Esophagus muscularis mucosa (tissue), 4 donors: Measurements from ENCODE around the gene WAS. TPM values are rescaled to one million over a fixed set of nuclear protein-coding genes. Genes with fewer than 3 reads are reported as not detected.

Experiments used
- DNase-seq: peaks from one replicate; pipeline ENCODE4 v3.0.0-alpha.2; 2017; ENCODE audit errors: extremely low spot score
- H3K27ac ChIP-seq, 4 donors: fragments of 200-600 bp; sonication (generic); replicated peaks in 1 of 4; 1 replicate in 3 of 4; 2 replicates in 1 of 4; pipeline ENCODE4 v1.5.1; 2016 to 2019; ENCODE audit warnings: mild to moderate bottlenecking in 1 of 4
- H3K27me3 ChIP-seq, 4 donors: fragments of 200-600 bp; sonication (generic); one replicate each; pipeline versions ENCODE4 v1.5.1 to v1.6.0; 2016 to 2019
- H3K36me3 ChIP-seq, 4 donors: fragments of 200-600 bp; sonication (generic); one replicate each; pipeline ENCODE4 v1.5.1; 2016 to 2019
- H3K4me1 ChIP-seq, 4 donors: fragments of 200-600 bp; sonication (generic); one replicate each; pipeline ENCODE4 v1.5.1; 2016 to 2019
- H3K4me3 ChIP-seq, 4 donors: fragments of 200-600 bp; sonication (generic); 1 replicate in 2 of 4; 2 replicates in 2 of 4; pipeline ENCODE4 v1.5.1; 2016 to 2019; ENCODE audit warnings: mild to moderate bottlenecking in 4 of 4, moderate library complexity in 1 of 4
- H3K9me3 ChIP-seq, 4 donors: fragments of 200-600 bp; sonication (generic); 1 replicate in 3 of 4; 2 replicates in 1 of 4; pipeline ENCODE4 v1.5.1; 2016 to 2019
- CTCF ChIP-seq, 3 experiments: fragments of 200-600 bp in 2 of 3; fragments of 450-650 bp in 1 of 3; sonication (generic) in 2 of 3; IDR thresholded peaks; one replicate each; pipeline ENCODE4 v1.5.1; 2017 to 2019; ENCODE audit warnings: antibody characterized with exemption in 3 of 3, mild to moderate bottlenecking in 2 of 3, moderate library complexity in 1 of 3
- EP300 ChIP-seq: sonication (generic); formaldehyde crosslinking; IDR thresholded peaks from one replicate; pipeline ENCODE4 v1.6.1; 2017; ENCODE audit warnings: antibody characterized with exemption
- POLR2A ChIP-seq: fragments of 450-650 bp; IDR thresholded peaks from one replicate; pipeline ENCODE4 v1.6.1; 2017; ENCODE audit warnings: antibody characterized with exemption, moderate library complexity, mild to moderate bottlenecking, low read depth
- POLR2AphosphoS5 ChIP-seq, 2 donors: sonication (generic); formaldehyde crosslinking; IDR thresholded peaks; one replicate each; pipeline ENCODE4 v1.6.1; 2017; ENCODE audit warnings: antibody characterized with exemption in 2 of 2
- WGBS: methylation state at CpG from one replicate; pipeline ENCODE4 v1.1.5; 2018; 5-methylcytosine and 5-hydroxymethylcytosine counted together
- intact Hi-C: fragments of 100-400 bp; cut with DNase I; formaldehyde crosslinking; loops from one replicate; pipeline ENCODE4 v1.15.1; 2023
- total RNA-seq, 4 donors: library from RNA; depleted of rRNA; stranded (reverse); fragments of >200 nt; gene quantifications; one replicate each; pipeline versions ENCODE4 v1.1.0 to v1.2.1, GENCODE V29; 2016

Gene WAS
- total RNA-seq, 4 donors from 2014 or later = 3.2 to 9.9 (median 7.5) TPM

- TF ChIP-seq CTCF (IDR thresholded peaks at IDR 0.05) = no peak
- no peak for TF ChIP-seq EP300
- TF ChIP-seq POLR2AphosphoS5 (IDR thresholded peaks at IDR 0.05) = no peak
- TF ChIP-seq POLR2A = no peak
- intact Hi-C loops = no loop called here
- no peak for DNase-seq
- Histone ChIP-seq H3K36me3 (no peaks in the 10 kb centered on the region), H3K4me3 (no peak overlapping the region), H3K27ac (no peak overlapping the region), H3K27me3 (no peaks in the 10 kb centered on the region), H3K9me3 (no peaks in the 10 kb centered on the region), H3K4me1 (no peaks in the 10 kb centered on the region)
- 81% methylated on average over 2 of the region's 2 CpGs for WGBS
Measured at GRCh38 chrX:48713847-48714246, 30.2 kb downstream of the WAS start.

- TF ChIP-seq POLR2A (no peak), CTCF (IDR thresholded peaks at IDR 0.05) (no peak), EP300 (no peak), POLR2AphosphoS5 (IDR thresholded peaks at IDR 0.05) (no peak)
- Histone ChIP-seq H3K4me1 (no peaks in the 10 kb centered on the region), H3K36me3 (no peaks in the 10 kb centered on the region), H3K27me3 (no peaks in the 10 kb centered on the region), H3K4me3 (no peak overlapping the region), H3K9me3 (no peaks in the 10 kb centered on the region), H3K27ac (no peak overlapping the region)
- WGBS = 68% methylated on average over 5 of the region's 5 CpGs
- intact Hi-C loops = no loop called here
- no peak for DNase-seq
Measured at GRCh38 chrX:48714573-48714972, 31.0 kb downstream of the WAS start.

- intact Hi-C loops = no loop called here
- Histone ChIP-seq H3K27me3 (no peaks in the 10 kb centered on the region), H3K4me3 (no peak overlapping the region), H3K9me3 (no peaks in the 10 kb centered on the region), H3K36me3 (no peaks in the 10 kb centered on the region), H3K4me1 (no peaks in the 10 kb centered on the region), H3K27ac (no peak overlapping the region)
- TF ChIP-seq POLR2A = no peak
- TF ChIP-seq POLR2AphosphoS5 (IDR thresholded peaks at IDR 0.05) = no peak
- TF ChIP-seq CTCF (IDR thresholded peaks at IDR 0.05) = no peak
- TF ChIP-seq EP300 = no peak
- DNase-seq = no peak
- 40% methylated on average over 2 of the region's 2 CpGs for WGBS
Measured at GRCh38 chrX:48715072-48715471, 31.5 kb downstream of the WAS start.

GRCh38 chrX:48715876-48716502, 32.4 kb downstream of the WAS start:
- Histone ChIP-seq H3K27me3 (no peaks in the 10 kb centered on the region), H3K4me1 (no peaks in the 10 kb centered on the region), H3K4me3 (no peak overlapping the region), H3K9me3 (no peaks in the 10 kb centered on the region), H3K27ac (no peak overlapping the region), H3K36me3 (no peaks in the 10 kb centered on the region)
- TF ChIP-seq CTCF (IDR thresholded peaks at IDR 0.05) = no peak
- no peak for TF ChIP-seq POLR2A
- TF ChIP-seq EP300 = no peak
- no peak for TF ChIP-seq POLR2AphosphoS5 (IDR thresholded peaks at IDR 0.05)
- WGBS = 65% methylated on average over 4 of the region's 4 CpGs
- intact Hi-C loops = no loop called here
- DNase-seq = no peak

GRCh38 chrX:48719958-48720357, 36.4 kb downstream of the WAS start:
- no peak for DNase-seq
- intact Hi-C loops = no loop called here
- Histone ChIP-seq H3K36me3 (no peaks in the 10 kb centered on the region), H3K9me3 (no peaks in the 10 kb centered on the region), H3K27ac (no peak overlapping the region), H3K27me3 (no peaks in the 10 kb centered on the region), H3K4me3 (no peak overlapping the region), H3K4me1 (no peaks in the 10 kb centered on the region)
- no peak for TF ChIP-seq CTCF (IDR thresholded peaks at IDR 0.05)
- TF ChIP-seq EP300 = no peak
- TF ChIP-seq POLR2AphosphoS5 (IDR thresholded peaks at IDR 0.05) = no peak
- TF ChIP-seq POLR2A = no peak
- 75% methylated on average over 2 of the region's 2 CpGs for WGBS
